Activated B cell treated with CpG ODN at 0.5 μM for 24 hours (primary cell): ENCODE data around the gene TAOK3. TPM values are rescaled to one million over a fixed set of nuclear protein-coding genes. Genes with fewer than 3 reads are reported as not detected.
A peak's percentile ranks its signal among the peaks of the same experiment; 100 is the strongest.

Source experiments
- ATAC-seq: fragments of 200-7000 bp; cut with Tn5 transposase; one replicate; pipeline ENCODE4 v1.10.0; 2021; ENCODE audit warnings: low read depth, mild to moderate bottlenecking, moderate library complexity
- CTCF ChIA-PET: fragments of 350-600 bp; sonication (Branson Sonifier 250); formaldehyde crosslinking; loops from one replicate; lab custom pipeline; 2021; ENCODE audit warnings: antibody characterized with exemption; lab: Charles Lee
- POLR2A ChIA-PET: fragments of 350-600 bp; sonication (Branson Sonifier 250); formaldehyde crosslinking; loops from one replicate; lab custom pipeline; 2021; ENCODE audit warnings: antibody characterized with exemption; lab: Charles Lee
- DNase-seq: peaks from one replicate; pipeline ENCODE4 v3.0.0; 2022
- H3K27ac Mint-ChIP-seq: one replicate; pipeline ENCODE4 v1.8.0; 2020; ENCODE audit warnings: mixed read lengths
- H3K27me3 Mint-ChIP-seq: one replicate; pipeline ENCODE4 v1.8.0; 2021; ENCODE audit warnings: mixed read lengths
- H3K36me3 Mint-ChIP-seq: one replicate; pipeline ENCODE4 v1.8.0; 2021; ENCODE audit warnings: low read depth, mixed read lengths
- H3K4me1 Mint-ChIP-seq: one replicate; pipeline ENCODE4 v1.8.0; 2021; ENCODE audit warnings: mixed read lengths
- H3K4me3 Mint-ChIP-seq: one replicate; pipeline ENCODE4 v1.8.0; 2020; ENCODE audit warnings: mild to moderate bottlenecking, mixed read lengths
- H3K9me3 Mint-ChIP-seq: one replicate; pipeline ENCODE4 v1.8.0; 2020; ENCODE audit warnings: mixed read lengths
- intact Hi-C: fragments of 100-400 bp; cut with micrococcal nuclease; formaldehyde crosslinking; loops from one replicate; pipeline ENCODE4 v1.15.1; 2024
- total RNA-seq: library from RNA; stranded (reverse); gene quantifications from 2 replicates; pipeline ENCODE4 v1.2.3, GENCODE V29; 2022
- TF ChIP-seq, protein P1 (sequence below): fragments of 200-600 bp; IDR thresholded peaks from one replicate; pipeline ENCODE4 v1.8.0; 2022; ENCODE audit warnings: antibody characterized with exemption, mild to moderate bottlenecking

The TAOK3 gene
- total RNA-seq, 1 donor from 2014 or later: 86.9 TPM

- Mint-ChIP-seq H3K36me3 (peaks cover 52% of the 10 kb centered on the region), H3K9me3 (no peaks in the 10 kb centered on the region), H3K27ac (no peak overlapping the region), H3K4me1 (no peaks in the 10 kb centered on the region), H3K4me3 (no peak overlapping the region), H3K27me3 (no peaks in the 10 kb centered on the region)
- DNase-seq: no peak
- ChIA-PET POLR2A (interaction anchor here (0.6 to 0.7 kb wide), 3 partner anchors 16 to 137 kb away, joined by 3 to 6 read pairs (median 5); partner anchors contain the start of gene PEBP1), CTCF (no interaction called here)
- TF ChIP-seq, protein P1, sequence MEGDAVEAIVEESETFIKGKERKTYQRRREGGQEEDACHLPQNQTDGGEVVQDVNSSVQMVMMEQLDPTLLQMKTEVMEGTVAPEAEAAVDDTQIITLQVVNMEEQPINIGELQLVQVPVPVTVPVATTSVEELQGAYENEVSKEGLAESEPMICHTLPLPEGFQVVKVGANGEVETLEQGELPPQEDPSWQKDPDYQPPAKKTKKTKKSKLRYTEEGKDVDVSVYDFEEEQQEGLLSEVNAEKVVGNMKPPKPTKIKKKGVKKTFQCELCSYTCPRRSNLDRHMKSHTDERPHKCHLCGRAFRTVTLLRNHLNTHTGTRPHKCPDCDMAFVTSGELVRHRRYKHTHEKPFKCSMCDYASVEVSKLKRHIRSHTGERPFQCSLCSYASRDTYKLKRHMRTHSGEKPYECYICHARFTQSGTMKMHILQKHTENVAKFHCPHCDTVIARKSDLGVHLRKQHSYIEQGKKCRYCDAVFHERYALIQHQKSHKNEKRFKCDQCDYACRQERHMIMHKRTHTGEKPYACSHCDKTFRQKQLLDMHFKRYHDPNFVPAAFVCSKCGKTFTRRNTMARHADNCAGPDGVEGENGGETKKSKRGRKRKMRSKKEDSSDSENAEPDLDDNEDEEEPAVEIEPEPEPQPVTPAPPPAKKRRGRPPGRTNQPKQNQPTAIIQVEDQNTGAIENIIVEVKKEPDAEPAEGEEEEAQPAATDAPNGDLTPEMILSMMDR: no peak
- no peak for ATAC-seq
- intact Hi-C loops: no loop called here
Observed at GRCh38 chr12:118151755-118152154, 221.0 kb downstream of the TAOK3 start.

- ChIA-PET POLR2A (no interaction called here), CTCF (no interaction called here)
- H3K27me3 Mint-ChIP-seq: no peaks in the 10 kb centered on the region
- intact Hi-C loops: no loop called here
- H3K4me1 Mint-ChIP-seq: no peaks in the 10 kb centered on the region
- DNase-seq (no peak), ATAC-seq (no peak)
- no peak overlapping the region for H3K27ac Mint-ChIP-seq
- TF ChIP-seq, protein P1: no peak
- peaks cover 55% of the 10 kb centered on the region for H3K36me3 Mint-ChIP-seq
- no peaks in the 10 kb centered on the region for H3K9me3 Mint-ChIP-seq
- no peak overlapping the region for H3K4me3 Mint-ChIP-seq
Observed at GRCh38 chr12:118150625-118151024, 222.1 kb downstream of the TAOK3 start.

DNA sequence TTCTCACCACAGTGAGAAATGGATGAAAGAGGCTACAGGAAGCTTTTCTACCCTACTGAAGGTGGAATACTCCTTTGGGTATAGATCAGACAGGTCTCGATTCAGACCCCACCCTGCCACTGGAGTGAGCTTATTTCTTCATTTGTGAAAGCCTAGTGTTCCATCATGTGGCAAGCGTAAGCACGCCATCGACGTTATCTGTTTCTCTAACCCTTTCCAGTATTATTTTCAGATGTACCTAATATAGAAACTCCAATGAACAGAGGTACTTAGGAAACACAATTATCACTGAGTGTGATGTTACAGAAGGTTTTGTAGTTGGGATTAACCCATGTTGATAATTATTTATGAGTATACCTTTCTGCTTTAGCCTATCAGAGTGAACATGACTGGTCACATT lies 224.4 kb downstream of the TAOK3 start:
- CTCF ChIA-PET: no interaction called here
- TF ChIP-seq, protein P1: no peak
- H3K27ac Mint-ChIP-seq: peak overlapping the region; percentile 30
- DNase-seq: no peak
- H3K9me3 Mint-ChIP-seq: no peaks in the 10 kb centered on the region
- intact Hi-C loops: no loop called here
- ATAC-seq: no peak
- no peak overlapping the region for H3K4me3 Mint-ChIP-seq
- peaks cover 9% of the 10 kb centered on the region for H3K4me1 Mint-ChIP-seq
- POLR2A ChIA-PET: no interaction called here
- no peaks in the 10 kb centered on the region for H3K27me3 Mint-ChIP-seq
- H3K36me3 Mint-ChIP-seq: peaks cover 73% of the 10 kb centered on the region

- Mint-ChIP-seq H3K36me3 (peaks cover 69% of the 10 kb centered on the region), H3K9me3 (no peaks in the 10 kb centered on the region), H3K27ac (peak overlapping the region; percentile 51), H3K4me3 (no peak overlapping the region), H3K4me1 (peaks cover 9% of the 10 kb centered on the region), H3K27me3 (no peaks in the 10 kb centered on the region)
- ChIA-PET POLR2A (interaction anchor here (1.9 kb wide), 1 partner anchor 10 kb away, joined by 10 read pairs; the partner anchor contains the start of gene PEBP1), CTCF (no interaction called here)
- DNase-seq (no peak), ATAC-seq (no peak)
- TF ChIP-seq, protein P1: no peak
- intact Hi-C loops: no loop called here
Observed at GRCh38 chr12:118145798-118146156, 226.9 kb downstream of the TAOK3 start.

- peaks cover 70% of the 10 kb centered on the region for H3K36me3 Mint-ChIP-seq
- TF ChIP-seq, protein P1: no peak
- intact Hi-C loops: no loop called here
- H3K4me3 Mint-ChIP-seq: no peak overlapping the region
- no peak for ATAC-seq
- H3K4me1 Mint-ChIP-seq: peaks cover 9% of the 10 kb centered on the region
- H3K27ac Mint-ChIP-seq: peak overlapping the region; percentile 51
- CTCF ChIA-PET: no interaction called here
- POLR2A ChIA-PET: interaction anchor here (1.9 kb wide), 1 partner anchor 9 kb away, joined by 10 read pairs; the partner anchor contains the start of gene PEBP1
- H3K9me3 Mint-ChIP-seq: no peaks in the 10 kb centered on the region
- no peaks in the 10 kb centered on the region for H3K27me3 Mint-ChIP-seq
- no peak for DNase-seq
Observed at GRCh38 chr12:118145113-118145797, 227.5 kb downstream of the TAOK3 start.
